Measurements from ENCODE around the gene CNTNAP2. TPM values are rescaled to one million over a fixed set of nuclear protein-coding genes. Genes with fewer than 3 reads are reported as not detected.

CNTNAP2 gene
- total and polyA plus RNA-seq, 2 donors (not counting 1 experiment from before 2014, with no cell fraction given): not detected

- Histone ChIP-seq H3K27me3 (ENCODE audit: control insufficient read depth, insufficient read depth, low read length) (no peaks in the 10 kb centered on the region), H3K79me2 (ENCODE audit: control insufficient read depth, insufficient read depth, low read length) (no peaks in the 10 kb centered on the region), H3K9me3 (ENCODE audit: control insufficient read depth, insufficient read depth, low read depth, low read length) (no peaks in the 10 kb centered on the region), H3K4me3 (replicated peaks in 1 of 4; ENCODE audit: control extremely low read depth in 1 of 4, insufficient read depth in 1 of 4, low read depth in 3 of 4, low read length in 4 of 4) (no peak overlapping the region), H4K20me1 (ENCODE audit: control insufficient read depth, extremely low read depth, insufficient read depth, low read length) (no peaks in the 10 kb centered on the region), H3K4me2 (ENCODE audit: extremely low read depth, insufficient read depth, low read length) (no peak overlapping the region), H3K4me1 (ENCODE audit: control insufficient read depth, extremely low read depth, insufficient read depth, low read length) (no peaks in the 10 kb centered on the region), H3K36me3 (ENCODE audit: control insufficient read depth, insufficient read depth, low read length) (no peaks in the 10 kb centered on the region), H2AFZ (ENCODE audit: low read length) (no peak overlapping the region), H3K27ac (ENCODE audit: insufficient read depth, low read length) (no peak overlapping the region), H3K9ac (ENCODE audit: insufficient read depth, low read length) (no peak overlapping the region)
- TF ChIP-seq EZH2 (IDR thresholded peaks at IDR 0.05; ENCODE audit: low read length, missing control alignments) (no peak), CTCF (conservative IDR thresholded peaks at IDR 0.05 in 1 of 2, IDR thresholded peaks at IDR 0.05 in 1 of 2; ENCODE audit: low read depth in 1 of 2, low read length in 2 of 2) (no peak)
- no peak for DNase-seq (ENCODE audit: low read depth in 2 of 2)
These were observed 1998.7 kb downstream of the CNTNAP2 start for GRCh38 chr7:148115308-148115707.

- no peak overlapping the region for H3K27ac ChIP-seq (ENCODE audit: insufficient read depth, low read length)
- H3K4me3 ChIP-seq (replicated peaks in 1 of 4; ENCODE audit: control extremely low read depth in 1 of 4, insufficient read depth in 1 of 4, low read depth in 3 of 4, low read length in 4 of 4): no peak overlapping the region
- H3K4me1 ChIP-seq (ENCODE audit: control insufficient read depth, extremely low read depth, insufficient read depth, low read length): no peaks in the 10 kb centered on the region
- TF ChIP-seq CTCF (conservative IDR thresholded peaks at IDR 0.05 in 1 of 2, IDR thresholded peaks at IDR 0.05 in 1 of 2; ENCODE audit: low read depth in 1 of 2, low read length in 2 of 2): no peak
- no peak for TF ChIP-seq EZH2 (IDR thresholded peaks at IDR 0.05; ENCODE audit: low read length, missing control alignments)
- H4K20me1 ChIP-seq (ENCODE audit: control insufficient read depth, extremely low read depth, insufficient read depth, low read length): no peaks in the 10 kb centered on the region
- no peaks in the 10 kb centered on the region for H3K36me3 ChIP-seq (ENCODE audit: control insufficient read depth, insufficient read depth, low read length)
- H3K9ac ChIP-seq (ENCODE audit: insufficient read depth, low read length): no peak overlapping the region
- H2AFZ ChIP-seq (ENCODE audit: low read length): no peak overlapping the region
- H3K79me2 ChIP-seq (ENCODE audit: control insufficient read depth, insufficient read depth, low read length): no peaks in the 10 kb centered on the region
- H3K27me3 ChIP-seq (ENCODE audit: control insufficient read depth, insufficient read depth, low read length): no peaks in the 10 kb centered on the region
- DNase-seq (ENCODE audit: low read depth in 2 of 2): no peak
- H3K4me2 ChIP-seq (ENCODE audit: extremely low read depth, insufficient read depth, low read length): no peak overlapping the region
- H3K9me3 ChIP-seq (ENCODE audit: control insufficient read depth, insufficient read depth, low read depth, low read length): no peaks in the 10 kb centered on the region
These were observed 1999.6 kb downstream of the CNTNAP2 start for GRCh38 chr7:148116195-148116594.

GRCh38 chr7:148116829-148117403 lies 2000.3 kb downstream of the CNTNAP2 start:
- Histone ChIP-seq H3K27ac (ENCODE audit: insufficient read depth, low read length) (no peak overlapping the region), H3K4me2 (ENCODE audit: extremely low read depth, insufficient read depth, low read length) (no peak overlapping the region), H3K36me3 (ENCODE audit: control insufficient read depth, insufficient read depth, low read length) (no peaks in the 10 kb centered on the region), H3K9me3 (ENCODE audit: control insufficient read depth, insufficient read depth, low read depth, low read length) (no peaks in the 10 kb centered on the region), H3K27me3 (ENCODE audit: control insufficient read depth, insufficient read depth, low read length) (no peaks in the 10 kb centered on the region), H4K20me1 (ENCODE audit: control insufficient read depth, extremely low read depth, insufficient read depth, low read length) (no peaks in the 10 kb centered on the region), H2AFZ (ENCODE audit: low read length) (no peak overlapping the region), H3K79me2 (ENCODE audit: control insufficient read depth, insufficient read depth, low read length) (no peaks in the 10 kb centered on the region), H3K4me1 (ENCODE audit: control insufficient read depth, extremely low read depth, insufficient read depth, low read length) (no peaks in the 10 kb centered on the region), H3K4me3 (replicated peaks in 1 of 4; ENCODE audit: control extremely low read depth in 1 of 4, insufficient read depth in 1 of 4, low read depth in 3 of 4, low read length in 4 of 4) (no peak overlapping the region), H3K9ac (ENCODE audit: insufficient read depth, low read length) (no peak overlapping the region)
- TF ChIP-seq CTCF (conservative IDR thresholded peaks at IDR 0.05 in 1 of 2, IDR thresholded peaks at IDR 0.05 in 1 of 2; ENCODE audit: low read depth in 1 of 2, low read length in 2 of 2) (no peak), EZH2 (IDR thresholded peaks at IDR 0.05; ENCODE audit: low read length, missing control alignments) (no peak)
- DNase-seq (ENCODE audit: low read depth in 2 of 2): no peak

All from fibroblast of lung (primary cell).